GM19324 (cell line): ENCODE data around the gene LRRC8E.

Source experiments
- ATAC-seq: cut with Tn5 transposase; IDR thresholded peaks from one replicate; pipeline ENCODE4 v1.9.1; 2021; ENCODE audit warnings: mild to moderate bottlenecking, moderate library complexity; ENCODE audit not compliant: unreplicated experiment, low FRiP score

The LRRC8E gene

DNA sequence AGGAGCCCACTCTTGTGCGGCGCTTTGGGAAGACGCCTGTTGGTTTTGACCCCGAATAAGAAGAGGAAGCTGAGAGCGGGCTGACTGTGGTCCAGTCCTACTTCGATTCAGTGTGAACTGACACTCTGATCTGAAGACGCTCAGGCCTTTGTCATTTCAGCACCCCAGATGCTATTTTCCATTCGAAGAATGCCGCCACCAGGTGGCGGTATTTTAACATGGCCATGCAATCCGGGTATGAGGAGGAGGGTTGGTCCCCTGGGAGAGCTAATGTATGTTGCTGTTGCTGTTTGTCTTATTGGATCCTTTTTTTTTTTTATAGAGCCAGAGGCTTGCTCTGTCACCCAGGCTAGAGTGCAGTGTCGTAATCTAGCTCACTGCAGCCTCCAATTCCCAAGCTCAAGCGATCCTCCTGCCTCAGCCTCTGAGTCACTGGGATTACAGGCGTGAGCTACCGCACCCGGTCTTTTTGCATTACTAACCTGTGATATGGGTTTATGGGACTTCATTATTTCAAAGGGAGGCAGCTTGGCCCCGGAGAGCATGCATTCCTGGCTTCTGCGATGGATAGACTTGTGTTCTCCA is 56.0 kb downstream of the LRRC8E start:
- ATAC-seq: peak; percentile 18

DNA sequence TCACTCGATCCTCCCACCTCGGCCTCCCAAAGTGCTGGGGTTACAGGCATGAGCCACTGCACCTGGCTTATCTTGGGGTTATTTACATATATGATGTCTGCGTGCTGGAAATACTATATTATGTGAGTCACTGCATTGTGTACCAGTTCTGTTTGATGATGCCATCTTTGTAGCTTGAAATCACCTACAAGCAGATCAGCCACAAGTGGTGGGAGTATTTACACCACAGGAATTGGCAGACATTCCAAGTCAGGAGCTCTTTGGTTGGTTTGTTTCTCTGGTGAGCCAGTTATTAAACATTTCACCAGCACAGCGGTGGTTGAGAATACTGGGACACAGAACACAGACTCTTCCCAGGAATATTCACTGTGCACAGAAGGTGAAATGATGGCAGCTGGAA is 59.6 kb downstream of the LRRC8E start:
- ATAC-seq: no peak
